WERI-Rb-1 (cell line): Measurements from ENCODE around the gene PRICKLE1.

ENCODE experiments used
- DNase-seq: peaks from one replicate; pipeline ENCODE4 v3.0.0-alpha.2; 2020
- H3K27ac ChIP-seq: fragments of 250-450 bp; sonication (Bioruptor Pico); 2 replicates; pipeline ENCODE4 v1.5.1; 2020; ENCODE audit warnings: mild to moderate bottlenecking, moderate library complexity
- H3K27me3 ChIP-seq: fragments of 250-450 bp; sonication (Bioruptor Pico); 2 replicates; pipeline ENCODE4 v1.5.1; 2021; ENCODE audit warnings: mild to moderate bottlenecking, low read depth, moderate library complexity; ENCODE audit not compliant: insufficient read depth, severe bottlenecking
- H3K36me3 ChIP-seq: fragments of 250-450 bp; sonication (Bioruptor Pico); 2 replicates; pipeline ENCODE4 v1.5.1; 2020; ENCODE audit warnings: mild to moderate bottlenecking, moderate library complexity
- H3K4me3 ChIP-seq: 2 replicates; pipeline ENCODE4 v1.5.1; 2011; ENCODE audit warnings: low read depth, mild to moderate bottlenecking, control low read depth, low read length
- H3K9me3 ChIP-seq: fragments of 250-450 bp; sonication (Bioruptor Pico); 2 replicates; pipeline ENCODE4 v1.5.1; 2021; ENCODE audit warnings: mild to moderate bottlenecking, moderate library complexity; ENCODE audit not compliant: severe bottlenecking
- CTCF ChIP-seq: IDR thresholded peaks from 2 replicates; pipeline ENCODE4 v1.5.1; 2011; ENCODE audit warnings: low read depth, mild to moderate bottlenecking, control low read depth, inconsistent platforms, low read length

Gene PRICKLE1

GRCh38 chr12:42574851-42575266 lies 14.7 kb downstream of the PRICKLE1 start:
- DNase-seq, result no peak
- Histone ChIP-seq H3K4me3 (no peak overlapping the region), H3K27ac (no peak overlapping the region), H3K27me3 (no peaks in the 10 kb centered on the region), H3K36me3 (no peaks in the 10 kb centered on the region), H3K9me3 (no peaks in the 10 kb centered on the region)
- no peak for TF ChIP-seq CTCF

GRCh38 chr12:42571327-42572009 lies 18.1 kb downstream of the PRICKLE1 start:
- H3K27ac ChIP-seq, result no peak overlapping the region
- no peak for DNase-seq
- H3K9me3 ChIP-seq, result no peaks in the 10 kb centered on the region
- no peak overlapping the region for H3K4me3 ChIP-seq
- H3K36me3 ChIP-seq, result no peaks in the 10 kb centered on the region
- no peaks in the 10 kb centered on the region for H3K27me3 ChIP-seq
- TF ChIP-seq CTCF, result no peak

DNA sequence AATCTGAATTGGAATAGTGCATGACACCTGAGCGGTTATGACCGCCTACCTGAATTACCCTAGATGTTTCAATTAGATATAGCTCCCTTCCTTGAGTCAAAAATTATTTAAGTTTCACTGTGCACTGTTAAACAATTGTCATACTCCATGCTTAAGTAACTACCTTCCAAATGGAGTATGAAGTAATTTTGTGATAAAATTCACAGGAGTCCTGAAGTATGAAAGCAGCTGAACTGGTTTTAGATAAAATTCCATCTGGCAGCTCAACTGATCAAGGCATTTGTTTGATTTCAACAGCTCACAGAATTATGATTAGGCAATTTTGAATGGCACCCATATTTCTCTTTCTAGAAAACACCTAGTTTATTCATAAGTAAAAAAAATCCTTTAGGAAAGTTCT lies 19.5 kb downstream of the PRICKLE1 start:
- TF ChIP-seq CTCF, result no peak
- no peak overlapping the region for H3K27ac ChIP-seq
- no peaks in the 10 kb centered on the region for H3K27me3 ChIP-seq
- no peaks in the 10 kb centered on the region for H3K36me3 ChIP-seq
- DNase-seq, result no peak
- H3K9me3 ChIP-seq, result no peaks in the 10 kb centered on the region
- H3K4me3 ChIP-seq, result no peak overlapping the region

- H3K27ac ChIP-seq, result no peak overlapping the region
- no peak overlapping the region for H3K4me3 ChIP-seq
- DNase-seq, result no peak
- no peaks in the 10 kb centered on the region for H3K27me3 ChIP-seq
- no peaks in the 10 kb centered on the region for H3K36me3 ChIP-seq
- no peaks in the 10 kb centered on the region for H3K9me3 ChIP-seq
- peak; percentile 50 for TF ChIP-seq CTCF
These were observed 20.3 kb downstream of the PRICKLE1 start for GRCh38 chr12:42568952-42569915.

- H3K36me3 ChIP-seq, result no peaks in the 10 kb centered on the region
- no peaks in the 10 kb centered on the region for H3K9me3 ChIP-seq
- DNase-seq, result no peak
- H3K27me3 ChIP-seq, result no peaks in the 10 kb centered on the region
- no peak overlapping the region for H3K4me3 ChIP-seq
- no peak overlapping the region for H3K27ac ChIP-seq
- 0 out of 2 replicates have a peak, but pooled peaks have one; percentile 3 for TF ChIP-seq CTCF
These were observed 23.9 kb downstream of the PRICKLE1 start for GRCh38 chr12:42565633-42566032.
